GM20431 (cell line): ENCODE data around the gene HNRNPH3.

Source experiments
- in situ Hi-C: fragments of 300-500 bp; cut with MseI, MboI; formaldehyde crosslinking; loops from one replicate; pipeline ENCODE4 v1.15.0; 2020; ENCODE audit warnings: low sequenced_read_pairs; ENCODE audit not compliant: unreplicated experiment

HNRNPH3 gene

DNA sequence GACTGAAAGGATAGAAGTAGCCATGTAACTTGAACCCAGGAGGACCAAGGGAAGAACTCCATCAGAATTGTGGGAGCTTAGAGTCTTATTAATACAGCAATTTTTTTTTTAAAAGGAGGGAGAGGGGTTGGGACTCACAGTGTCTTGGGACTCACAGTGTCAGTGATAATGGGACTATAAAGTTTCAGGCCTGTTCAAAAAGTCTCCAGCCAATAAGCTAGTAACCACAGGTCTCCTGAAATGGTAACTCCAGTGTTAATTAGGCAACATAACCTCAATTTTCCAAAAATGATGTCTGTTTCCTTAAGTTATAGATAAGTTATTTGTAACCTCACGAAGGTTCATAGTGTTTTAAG is 2.4 kb upstream of the HNRNPH3 start:
- in situ Hi-C loops: no loop called here

DNA sequence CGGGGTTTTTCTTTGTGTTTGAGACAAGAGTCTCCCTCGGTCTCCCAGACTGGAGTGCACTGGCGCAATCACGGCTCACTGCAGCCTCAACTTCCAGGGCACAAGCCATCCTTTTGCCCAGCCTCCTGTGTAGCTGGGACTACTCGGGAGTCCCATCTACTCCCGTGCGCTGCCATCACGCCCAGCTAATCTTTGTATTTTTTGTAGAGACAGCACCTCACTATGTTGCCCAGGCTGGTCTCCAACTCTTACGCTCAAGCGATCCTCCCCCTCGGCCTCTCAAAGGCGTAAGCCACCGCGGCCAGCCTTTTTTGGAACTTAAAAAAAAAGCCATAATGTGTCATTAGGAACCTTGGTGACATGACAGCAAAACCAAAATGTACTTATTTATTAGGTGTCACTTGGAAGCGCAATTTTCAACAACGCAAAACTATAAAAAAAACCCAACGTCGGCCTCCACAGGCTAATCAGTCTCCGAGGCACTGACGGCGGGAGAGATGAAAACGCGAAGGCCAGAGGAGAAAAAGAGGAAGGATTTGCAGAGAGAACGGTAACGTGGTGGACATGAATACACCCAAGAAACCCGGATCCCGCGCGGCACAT is 911 bp upstream of the HNRNPH3 start:
- in situ Hi-C loops: no loop called here

DNA sequence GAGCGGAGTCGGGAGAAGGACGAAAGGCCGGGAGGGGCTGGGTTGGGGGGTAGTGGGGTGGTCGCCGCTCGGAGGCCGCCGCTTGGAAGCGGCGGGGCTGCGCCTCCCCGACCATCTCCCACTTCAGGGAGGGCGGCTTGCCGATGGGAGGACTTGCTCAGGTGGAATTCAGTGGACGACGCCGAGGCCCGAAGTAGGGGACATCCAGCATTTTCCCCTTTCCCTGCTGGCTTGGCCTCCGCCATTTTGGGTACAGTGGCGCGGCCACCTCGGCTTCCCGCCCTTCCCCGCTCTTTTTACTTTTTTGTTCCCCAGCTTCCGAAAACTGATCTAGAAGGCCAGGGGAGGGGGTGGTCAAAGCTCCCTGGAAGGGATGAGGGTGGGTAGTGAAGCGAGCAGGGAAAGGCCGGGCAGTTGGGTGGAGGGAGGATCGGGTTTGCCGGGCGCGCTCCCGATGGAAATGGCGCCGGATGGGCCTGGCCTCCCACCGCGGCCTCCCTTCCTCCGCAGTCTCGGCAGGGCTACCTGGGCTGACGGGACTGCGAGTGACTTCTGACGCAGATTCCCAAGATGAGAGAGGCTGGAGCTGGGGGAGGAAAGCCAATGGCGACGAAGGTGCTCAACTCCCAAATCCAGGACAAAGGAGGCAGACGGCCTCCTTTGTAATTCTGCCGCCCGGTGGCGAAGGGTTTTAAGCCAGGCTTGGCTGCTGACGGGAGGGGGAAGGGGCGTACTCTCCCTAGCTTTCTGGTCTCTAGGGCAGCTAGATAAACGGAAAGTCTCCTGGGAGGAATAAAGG is 594 bp downstream of the HNRNPH3 start, which contains the start of gene PBLD:
Gene PBLD, minus strand, starts transcription at position 670 of the 799 bp plus-strand sequence. CDS start 26,084 bp downstream, outside the sequence.
- in situ Hi-C loops: no loop called here

DNA sequence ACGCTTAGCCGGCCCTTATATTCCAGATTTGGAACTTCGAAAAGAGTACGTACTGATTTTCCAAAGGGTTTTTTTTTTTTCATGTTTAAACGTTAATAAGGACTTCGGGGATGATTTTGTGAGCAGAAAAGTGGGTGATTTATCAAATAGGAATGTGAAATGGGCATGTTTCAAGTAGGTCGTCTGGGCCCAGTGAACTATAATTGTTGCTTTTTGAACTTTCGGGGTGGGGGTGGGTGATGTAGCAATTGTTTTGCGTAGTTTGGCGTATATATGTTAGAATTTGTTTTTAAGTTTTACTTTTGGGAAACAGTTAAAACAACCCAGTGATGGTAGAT is 1.2 kb downstream of the HNRNPH3 start:
- in situ Hi-C loops: no loop called here

DNA sequence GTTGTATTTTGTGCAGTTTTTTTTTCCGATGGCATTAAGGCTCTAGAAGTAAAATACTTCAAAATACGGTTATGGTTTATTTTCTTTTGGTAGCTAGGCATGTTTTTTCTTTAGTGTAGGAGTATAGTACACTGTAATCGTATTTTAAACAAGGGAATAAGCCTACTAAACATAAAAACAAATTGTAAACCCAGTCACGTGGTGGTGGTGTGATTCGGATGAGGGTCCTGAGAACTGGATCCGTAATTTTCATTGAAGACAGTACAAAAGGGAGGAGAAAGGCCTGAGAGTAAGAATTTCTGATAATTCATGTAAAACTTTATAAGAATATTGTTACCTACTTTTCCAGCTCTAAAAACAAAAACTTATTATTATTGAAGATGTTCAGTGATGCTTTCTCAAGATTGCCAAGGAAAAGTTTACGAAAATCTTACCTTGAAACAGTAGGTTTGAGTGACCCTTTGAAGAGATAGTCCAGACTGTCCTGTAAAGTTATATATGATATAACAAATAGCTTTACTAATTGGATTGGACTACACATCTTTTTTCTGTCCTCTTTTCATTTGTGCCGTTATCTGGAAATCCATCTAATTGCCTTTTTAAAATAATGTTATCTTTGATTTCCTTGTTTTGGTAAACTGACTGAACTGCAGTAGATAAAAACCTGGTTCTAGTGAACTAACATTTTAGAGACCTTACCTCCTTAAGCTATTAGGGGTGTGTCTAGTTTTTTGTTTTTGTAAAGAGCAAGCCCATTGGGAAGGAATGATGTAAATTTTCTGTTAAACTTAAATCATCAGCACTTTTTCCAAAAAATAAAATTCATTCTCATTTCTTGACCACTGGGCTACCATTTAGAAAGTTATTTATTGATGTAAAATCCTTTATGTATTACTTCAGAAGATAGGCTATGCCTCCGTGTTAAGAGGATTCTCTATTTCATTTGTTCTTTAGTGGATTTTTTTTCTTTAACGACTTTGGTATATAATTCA is 1.9 kb downstream of the HNRNPH3 start:
- in situ Hi-C loops: no loop called here

DNA sequence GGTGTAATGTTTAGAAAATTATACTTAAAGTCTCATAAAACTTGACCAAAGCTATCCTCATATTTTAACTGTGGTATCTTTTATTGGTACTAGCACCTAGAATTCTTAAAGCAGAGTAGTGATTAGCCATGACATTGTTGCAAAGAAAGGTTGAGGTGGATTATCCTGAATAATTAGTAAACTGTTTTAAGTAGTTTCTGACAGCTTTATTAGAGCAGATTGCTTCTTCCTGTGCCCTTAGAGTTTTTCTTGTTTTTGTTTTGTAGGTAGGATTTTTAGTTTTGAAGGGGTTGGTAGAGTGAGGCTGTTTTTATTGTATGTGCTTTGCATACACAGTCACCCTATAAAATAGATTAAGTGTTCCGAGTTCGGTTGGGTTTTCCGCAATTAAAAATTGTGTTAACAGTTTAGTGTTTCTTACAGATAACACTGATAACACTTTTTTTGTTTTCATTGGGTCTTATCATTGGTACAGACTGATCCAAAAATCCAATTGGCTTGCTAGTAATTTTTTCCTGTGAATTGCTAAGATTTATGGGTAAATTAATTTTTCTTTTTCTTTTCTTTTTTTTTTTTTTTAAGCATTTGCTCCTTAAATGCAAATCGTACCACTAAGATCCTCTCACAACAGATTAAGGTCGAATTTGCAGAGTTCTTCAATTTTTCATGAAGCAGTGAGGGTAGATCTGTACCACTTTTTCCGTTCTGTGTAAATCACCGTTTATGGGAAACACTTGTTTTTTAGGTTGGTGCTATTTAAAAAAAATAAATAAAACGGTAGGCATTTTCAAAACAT is 3.0 kb downstream of the HNRNPH3 start:
- in situ Hi-C loops: no loop called here

DNA sequence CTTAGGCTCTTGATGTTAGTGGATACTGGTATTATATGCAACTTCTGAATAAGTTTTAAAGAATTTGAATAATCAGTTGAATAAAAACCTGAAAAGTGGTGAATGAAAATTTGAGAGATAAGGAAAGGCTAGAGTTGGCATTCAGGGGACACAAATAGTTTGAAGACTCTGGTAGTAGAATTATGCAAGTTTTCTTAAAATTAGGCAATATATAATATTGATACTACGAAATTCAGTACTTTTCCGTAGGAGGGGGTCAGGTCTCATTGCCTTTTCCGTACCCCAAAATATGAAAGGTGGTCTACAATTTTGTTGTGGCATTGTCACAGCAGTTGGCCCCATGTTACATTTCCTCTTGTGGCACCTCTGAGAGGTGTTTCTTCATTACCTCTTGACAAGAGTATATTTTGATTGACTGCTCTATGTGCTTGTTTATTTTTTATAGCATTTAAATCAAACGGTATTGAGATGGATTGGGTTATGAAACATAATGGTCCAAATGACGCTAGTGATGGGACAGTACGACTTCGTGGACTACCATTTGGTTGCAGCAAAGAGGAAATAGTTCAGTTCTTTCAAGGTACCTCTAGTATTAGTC is 5.0 kb downstream of the HNRNPH3 start:
- in situ Hi-C loops: no loop called here

DNA sequence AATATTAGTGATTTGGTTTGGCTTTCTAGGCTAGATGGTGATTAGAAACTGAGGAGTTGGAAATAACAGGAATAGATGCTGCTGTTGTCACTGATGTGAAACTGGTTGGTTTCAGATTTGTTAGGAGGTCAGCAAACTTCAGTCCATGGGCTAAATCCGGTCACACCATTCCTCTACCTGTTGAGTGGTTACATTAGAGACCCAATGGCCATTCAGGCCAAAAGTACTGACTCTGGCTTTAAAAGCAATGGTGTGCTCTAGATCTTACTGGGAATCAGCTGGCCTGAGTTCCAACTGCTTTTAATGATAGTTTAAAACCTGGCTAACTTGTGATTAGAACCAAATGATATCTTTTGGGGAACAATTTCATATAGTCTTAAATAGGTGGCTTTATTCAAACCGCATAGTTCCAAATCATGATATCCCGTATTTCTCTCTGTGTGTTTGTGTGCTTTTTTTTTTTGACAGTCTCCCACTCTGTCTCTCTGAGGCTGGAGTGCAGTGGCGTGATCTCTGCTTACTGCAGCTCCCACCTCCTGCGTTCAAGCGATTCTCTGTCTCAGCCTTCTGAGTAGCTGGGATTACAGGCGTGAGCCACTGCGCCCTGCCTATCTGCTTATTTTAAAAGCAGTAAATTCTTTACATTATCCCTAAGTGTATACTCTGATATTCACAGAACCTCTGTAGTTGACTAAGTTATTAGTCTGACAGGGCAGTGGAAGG is 8.7 kb downstream of the HNRNPH3 start:
- in situ Hi-C loops: no loop called here

DNA sequence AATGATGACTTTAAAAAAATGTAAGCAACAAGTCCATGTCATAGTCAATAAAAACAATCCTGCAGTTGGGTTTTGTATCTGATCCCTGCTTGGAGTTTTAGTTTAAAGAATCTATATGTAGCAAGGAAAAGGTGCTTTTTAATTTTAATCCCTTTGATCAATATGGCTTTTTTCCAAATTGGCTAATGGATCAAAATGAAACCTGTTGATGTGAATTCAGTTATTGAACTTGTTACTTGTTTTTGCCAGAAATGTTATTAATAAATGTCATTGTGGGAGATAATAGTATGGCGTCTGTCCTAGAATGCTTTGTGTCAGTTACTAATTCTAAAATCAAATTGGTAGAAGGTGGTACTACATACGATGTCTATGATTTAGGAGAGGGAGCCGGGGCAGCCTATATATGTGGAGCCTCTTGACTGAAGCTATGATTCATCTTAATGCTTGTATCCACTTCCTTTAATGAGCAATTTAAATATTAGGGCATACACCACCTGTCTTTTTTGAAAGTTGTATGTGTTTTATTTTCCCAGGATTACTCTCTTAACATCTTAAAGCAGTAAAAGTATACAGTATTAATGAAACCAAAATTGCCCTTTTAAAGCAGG is 11.1 kb downstream of the HNRNPH3 start:
- in situ Hi-C loops: no loop called here

DNA sequence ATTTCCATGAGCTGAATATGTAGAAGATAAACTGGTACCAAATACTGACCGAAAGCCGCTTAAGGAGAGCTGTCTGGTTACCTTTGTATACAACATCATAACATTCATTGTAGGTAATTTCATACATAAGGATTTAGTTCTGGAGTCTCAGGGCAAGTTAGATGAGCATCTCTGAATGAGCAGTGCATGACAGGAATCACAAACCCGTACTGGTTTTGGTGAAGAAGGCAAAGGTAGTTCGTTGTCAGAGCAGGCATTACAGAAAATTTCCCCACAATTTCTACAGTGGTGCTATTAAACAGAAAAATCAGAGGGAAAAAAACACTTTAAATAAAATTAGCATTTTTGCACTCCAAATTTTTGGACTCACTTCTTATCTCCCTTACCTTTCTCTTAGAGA is 13.8 kb downstream of the HNRNPH3 start:
- in situ Hi-C loops: no loop called here

DNA sequence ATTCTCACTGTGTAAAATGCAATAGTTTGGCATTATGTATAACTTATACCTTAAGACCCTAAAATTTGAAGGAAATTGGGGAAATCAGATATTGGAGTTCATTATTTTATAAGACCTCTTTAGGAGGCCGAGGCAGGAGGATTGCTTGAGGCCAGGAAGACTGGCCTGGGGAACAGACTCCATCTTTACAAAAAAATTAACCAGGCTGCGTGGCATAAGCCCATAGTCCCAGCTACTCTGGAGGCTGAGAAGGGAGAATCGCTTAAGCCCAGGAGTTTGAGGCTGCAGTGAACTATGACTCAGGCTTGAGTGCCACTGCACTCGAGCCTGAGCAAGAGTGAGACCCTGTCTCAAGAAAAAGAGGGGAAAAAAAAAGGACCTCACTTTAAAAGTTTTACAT is 14.9 kb downstream of the HNRNPH3 start:
- in situ Hi-C loops: no loop called here

DNA sequence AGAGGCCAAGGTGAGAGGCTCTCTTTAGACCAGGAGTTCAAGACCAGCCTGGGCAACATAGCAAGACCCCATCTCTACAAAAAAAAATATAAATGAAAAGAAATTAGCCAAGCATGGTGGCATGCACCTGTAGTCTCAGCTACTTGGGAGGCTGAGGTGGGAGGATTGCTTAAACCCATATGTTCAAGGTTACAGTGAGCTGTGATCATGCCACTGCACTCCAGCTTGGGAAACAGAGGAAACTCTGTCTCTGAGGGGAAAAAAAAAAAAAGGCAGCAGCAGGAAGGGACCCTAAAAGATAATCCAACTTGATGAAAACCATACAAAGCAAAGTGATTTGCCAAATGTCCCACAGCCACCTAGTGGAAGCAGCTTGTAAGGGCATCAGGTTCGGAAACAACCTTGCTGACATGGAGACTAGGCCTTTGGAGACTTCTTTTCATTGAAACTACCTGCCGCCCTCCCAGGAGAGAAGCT is 16.4 kb downstream of the HNRNPH3 start:
- in situ Hi-C loops: no loop called here

DNA sequence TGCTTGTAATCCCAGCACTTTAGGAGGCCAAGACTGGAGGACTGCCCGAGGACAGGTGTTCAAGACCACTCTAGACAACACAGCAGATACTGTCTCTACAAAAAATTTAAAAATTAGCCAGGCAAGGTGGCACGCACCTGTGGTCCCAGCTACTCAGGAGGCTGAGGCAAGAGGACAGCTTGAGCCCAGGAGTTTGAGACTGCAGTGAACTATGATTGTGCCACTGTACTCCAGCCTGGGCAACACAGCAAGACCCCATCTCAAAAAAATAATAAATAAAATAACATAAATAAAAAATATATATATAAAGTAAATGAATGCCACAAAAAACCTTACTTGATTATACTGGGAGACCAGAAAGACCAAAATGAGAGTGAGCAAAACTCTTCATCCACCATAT is 21.7 kb downstream of the HNRNPH3 start:
- in situ Hi-C loops: no loop called here

DNA sequence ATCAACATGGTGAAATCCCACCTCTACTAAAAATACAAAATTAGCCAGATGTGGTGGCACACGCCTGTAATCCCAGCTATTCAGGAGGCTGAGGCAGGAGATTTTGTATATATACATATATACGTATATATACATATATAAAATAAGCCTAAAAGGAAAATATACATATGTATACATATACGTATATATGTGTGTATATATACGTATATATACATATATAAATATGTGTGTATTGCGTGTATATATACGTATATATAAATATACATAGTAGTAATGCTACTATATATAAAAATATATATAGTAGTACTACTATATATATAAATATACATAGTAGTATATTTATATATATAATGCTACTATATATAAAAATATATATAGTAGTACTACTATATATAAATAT is 27.3 kb downstream of the HNRNPH3 start:
- in situ Hi-C loops: no loop called here

DNA sequence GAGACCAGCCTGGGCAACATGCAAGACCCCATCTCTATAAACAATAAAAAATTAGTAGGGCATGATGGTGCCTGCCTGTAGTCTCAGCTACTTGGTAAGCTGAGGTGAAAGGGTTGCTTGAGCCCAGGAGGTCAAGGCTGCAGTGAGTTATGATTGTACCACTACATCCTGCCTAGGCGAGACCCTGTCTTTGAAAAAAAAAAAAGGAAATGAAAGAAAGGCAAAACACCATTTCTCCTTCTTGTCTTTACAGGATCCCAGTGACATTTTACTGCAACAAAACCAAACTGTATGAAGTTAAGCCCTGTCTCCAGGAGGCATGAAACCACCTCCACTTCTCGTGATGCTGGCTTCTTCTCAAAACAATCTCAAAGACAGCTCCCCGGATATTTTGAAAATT is 30.7 kb downstream of the HNRNPH3 start:
- in situ Hi-C loops: no loop called here

DNA sequence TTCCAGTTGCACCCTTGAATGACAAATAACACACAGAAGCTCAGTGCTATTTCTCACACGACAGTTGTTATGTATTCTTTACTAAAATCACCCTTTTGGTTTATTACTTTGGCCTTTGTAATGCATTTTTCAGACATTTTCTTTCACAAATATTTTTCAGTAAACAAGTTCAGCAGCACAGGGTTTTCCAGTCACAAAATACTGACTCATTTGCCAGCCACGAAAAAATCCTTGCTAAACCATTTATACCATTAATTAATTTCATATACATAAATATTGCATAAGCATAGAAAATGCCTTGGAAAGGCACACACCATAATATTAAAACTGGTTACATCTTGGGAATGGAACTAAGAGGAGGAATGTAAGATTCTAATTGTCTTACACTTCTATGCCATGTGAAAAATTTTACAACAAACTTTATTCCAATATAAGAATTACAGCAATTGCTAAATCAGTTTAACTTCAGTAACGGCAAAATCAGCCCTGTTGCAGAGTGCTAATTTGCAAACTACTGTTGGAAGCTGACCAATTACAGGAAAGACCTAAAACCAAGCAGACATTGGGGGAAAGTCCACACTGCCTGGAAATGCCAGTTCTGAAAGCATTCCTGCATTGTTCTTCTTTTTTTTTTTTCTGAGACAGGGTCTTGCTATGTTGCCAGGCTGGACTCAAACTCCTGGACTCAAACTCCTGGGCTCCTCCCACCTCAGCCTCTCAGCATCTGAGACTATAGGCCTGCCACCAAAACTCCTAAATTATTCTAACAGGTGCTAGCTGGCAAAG is 32.4 kb downstream of the HNRNPH3 start:
- in situ Hi-C loops: no loop called here

DNA sequence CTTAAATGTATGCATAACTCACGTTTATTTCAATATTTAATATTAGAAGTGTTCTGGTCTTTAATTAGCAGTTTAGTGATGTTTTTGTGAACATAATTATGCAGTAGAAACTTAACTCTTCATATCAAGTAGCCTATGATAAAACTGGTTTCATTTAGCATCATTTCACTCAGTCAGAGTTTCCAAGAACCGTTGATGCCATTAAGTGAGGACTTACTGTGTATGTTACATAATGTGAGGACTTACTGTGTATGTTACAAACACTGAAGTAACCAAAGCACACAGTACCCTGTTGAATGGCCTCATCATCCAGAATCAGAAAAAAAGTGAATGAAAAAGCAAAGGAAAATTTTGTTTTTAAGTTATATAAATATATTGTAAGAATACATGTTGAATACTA is 33.7 kb downstream of the HNRNPH3 start:
- in situ Hi-C loops: no loop called here

DNA sequence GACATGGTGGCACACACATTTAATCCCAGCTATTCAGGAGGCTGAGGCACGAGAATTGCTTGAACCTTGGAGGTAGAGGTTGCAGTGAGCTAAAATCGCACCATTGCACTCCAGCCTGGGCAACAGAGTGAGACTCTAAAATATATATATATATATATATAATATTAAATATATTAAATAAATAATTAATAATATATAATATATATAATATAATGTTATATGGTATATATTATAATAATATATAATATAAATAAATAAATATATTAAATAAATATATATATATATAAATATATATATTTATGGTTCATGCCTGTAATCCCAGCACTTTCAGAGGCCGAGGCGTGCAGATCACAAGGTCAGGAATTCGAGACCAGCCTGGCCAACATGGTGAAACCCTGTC is 34.7 kb downstream of the HNRNPH3 start:
- in situ Hi-C loops: no loop called here
